Measurements from ENCODE around the gene RNF220.

The RNF220 gene

DNA sequence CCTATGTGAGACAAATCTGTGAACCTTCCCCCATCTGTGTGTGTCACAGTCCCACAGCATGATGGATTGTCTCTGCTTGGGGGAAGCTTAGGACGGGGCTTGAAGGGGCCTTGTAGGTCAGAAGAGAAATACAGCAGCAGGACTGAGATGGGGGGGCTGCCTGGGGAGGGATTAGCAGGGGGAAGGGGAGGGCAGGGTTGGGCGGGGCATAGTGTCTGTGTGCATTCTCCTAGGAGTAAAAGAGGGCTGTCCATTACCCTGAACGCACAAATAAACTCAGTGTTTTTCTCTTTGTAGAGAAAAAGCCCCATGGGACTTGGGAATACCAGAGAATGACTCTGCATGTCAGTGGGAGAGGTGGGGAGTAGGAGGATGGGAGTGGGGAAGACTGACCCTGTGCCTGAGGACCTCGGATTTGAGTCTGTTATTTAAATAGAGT, 16.4 kb downstream of the RNF220 start:
- TF ChIP-seq PPARA (CRISPR knock-in tag; IDR thresholded peaks at IDR 0.05; ENCODE audit: borderline replicate concordance) (no peak), GLIS3 (CRISPR knock-in tag; IDR thresholded peaks at IDR 0.05) (no peak), ISL1 (CRISPR knock-in tag; IDR thresholded peaks at IDR 0.05) (no peak), ESRRG (CRISPR knock-in tag; IDR thresholded peaks at IDR 0.05) (no peak), ZFP3 (CRISPR knock-in tag; IDR thresholded peaks at IDR 0.05) (no peak), CSRNP3 (CRISPR knock-in tag; IDR thresholded peaks at IDR 0.05) (no peak), ZC3H10 (CRISPR knock-in tag; IDR thresholded peaks at IDR 0.05) (no peak), TOX (CRISPR knock-in tag; IDR thresholded peaks at IDR 0.05; ENCODE audit: borderline replicate concordance) (no peak), RARB (CRISPR knock-in tag; IDR thresholded peaks at IDR 0.05) (no peak), ZNF70 (CRISPR knock-in tag; IDR thresholded peaks at IDR 0.05) (no peak), ZNF8 (CRISPR knock-in tag; IDR thresholded peaks at IDR 0.05) (no peak), CSDC2 (CRISPR knock-in tag; IDR thresholded peaks at IDR 0.05) (no peak)
- TF ChIP-seq, protein P1, sequence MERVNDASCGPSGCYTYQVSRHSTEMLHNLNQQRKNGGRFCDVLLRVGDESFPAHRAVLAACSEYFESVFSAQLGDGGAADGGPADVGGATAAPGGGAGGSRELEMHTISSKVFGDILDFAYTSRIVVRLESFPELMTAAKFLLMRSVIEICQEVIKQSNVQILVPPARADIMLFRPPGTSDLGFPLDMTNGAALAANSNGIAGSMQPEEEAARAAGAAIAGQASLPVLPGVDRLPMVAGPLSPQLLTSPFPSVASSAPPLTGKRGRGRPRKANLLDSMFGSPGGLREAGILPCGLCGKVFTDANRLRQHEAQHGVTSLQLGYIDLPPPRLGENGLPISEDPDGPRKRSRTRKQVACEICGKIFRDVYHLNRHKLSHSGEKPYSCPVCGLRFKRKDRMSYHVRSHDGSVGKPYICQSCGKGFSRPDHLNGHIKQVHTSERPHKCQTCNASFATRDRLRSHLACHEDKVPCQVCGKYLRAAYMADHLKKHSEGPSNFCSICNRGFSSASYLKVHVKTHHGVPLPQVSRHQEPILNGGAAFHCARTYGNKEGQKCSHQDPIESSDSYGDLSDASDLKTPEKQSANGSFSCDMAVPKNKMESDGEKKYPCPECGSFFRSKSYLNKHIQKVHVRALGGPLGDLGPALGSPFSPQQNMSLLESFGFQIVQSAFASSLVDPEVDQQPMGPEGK (CRISPR knock-in tag; IDR thresholded peaks at IDR 0.05; ENCODE audit: borderline replicate concordance) = no peak
- no peak for ATAC-seq

DNA sequence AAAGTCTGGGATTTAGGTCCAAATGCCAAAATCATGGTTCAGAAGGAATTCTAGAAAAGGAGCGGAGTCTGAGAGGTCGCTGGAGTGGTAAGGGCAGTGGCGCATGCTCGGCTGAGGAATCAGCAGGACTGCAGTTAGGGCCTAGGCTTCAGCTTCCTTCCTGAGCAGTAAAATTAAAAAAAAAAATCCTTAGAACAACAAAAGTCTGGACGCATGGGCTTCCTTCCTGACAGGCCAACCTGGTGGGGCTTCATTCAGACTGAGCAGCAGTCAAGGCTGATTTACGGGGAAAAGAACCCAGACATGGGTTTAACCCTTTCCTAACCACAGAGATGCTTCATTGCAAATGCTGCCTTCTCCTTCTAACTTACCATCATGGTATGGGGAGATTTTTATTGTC, 17.1 kb downstream of the RNF220 start:
- TF ChIP-seq CSRNP3 (CRISPR knock-in tag; IDR thresholded peaks at IDR 0.05) (no peak), GLIS3 (CRISPR knock-in tag; IDR thresholded peaks at IDR 0.05) (no peak), TCF4 (CRISPR knock-in tag; IDR thresholded peaks at IDR 0.05; ENCODE audit: borderline replicate concordance) (no peak), ARNTL (CRISPR knock-in tag; IDR thresholded peaks at IDR 0.05; ENCODE audit: borderline replicate concordance, low read depth) (no peak), CSDC2 (CRISPR knock-in tag; IDR thresholded peaks at IDR 0.05) (no peak), ZFP3 (CRISPR knock-in tag; IDR thresholded peaks at IDR 0.05) (no peak)
- no peak for ATAC-seq

DNA sequence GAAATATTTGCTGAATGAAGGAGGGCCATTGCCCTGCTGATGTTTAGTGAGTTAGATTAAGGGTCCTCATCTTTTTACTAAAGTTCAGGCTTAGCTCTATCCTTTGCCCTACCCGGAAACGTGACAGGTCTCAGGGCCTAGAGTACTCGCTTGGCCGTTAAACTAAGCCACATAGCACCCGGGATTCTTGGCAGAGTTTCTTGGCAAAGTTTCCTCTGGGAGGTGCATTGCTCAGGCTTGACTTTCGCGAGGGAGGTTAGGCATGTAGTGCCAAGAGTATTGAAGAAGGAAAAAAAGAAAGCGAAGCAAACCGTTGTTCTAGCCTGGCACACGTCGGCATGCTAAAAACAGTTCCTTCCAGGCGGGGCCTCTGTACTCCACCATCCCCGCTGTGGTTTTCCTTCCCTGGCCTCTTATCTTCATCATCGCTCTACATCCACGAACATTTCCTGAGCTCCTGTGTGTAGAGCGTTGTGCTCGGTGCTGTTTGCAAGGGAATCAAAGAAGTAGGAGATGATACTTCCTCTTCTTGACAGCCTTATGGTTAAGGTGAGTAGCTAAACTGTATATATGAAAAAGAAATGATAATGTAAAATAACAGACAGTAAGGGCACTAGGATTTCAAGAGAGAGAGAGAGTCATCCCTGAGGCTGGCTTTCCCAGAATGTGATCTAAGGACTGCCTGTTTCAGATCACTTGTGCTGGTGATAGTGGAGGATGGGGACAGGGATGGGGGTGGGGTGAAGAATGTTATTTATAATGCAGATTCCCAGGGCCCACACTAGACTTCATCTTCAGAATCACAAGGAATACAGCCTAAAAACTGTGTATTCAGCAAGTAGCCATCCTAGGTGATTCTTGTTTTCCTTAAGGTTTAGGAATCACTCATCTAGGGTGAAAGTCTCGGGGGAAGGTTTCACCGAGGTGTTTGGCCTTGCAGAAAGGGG, 18.8 kb downstream of the RNF220 start:
- peak; percentile 79 for ATAC-seq
- no peak for TF ChIP-seq ZNF8 (CRISPR knock-in tag; IDR thresholded peaks at IDR 0.05)
- TF ChIP-seq ZNF565 (CRISPR knock-in tag; conservative IDR thresholded peaks at IDR 0.05; ENCODE audit: low read depth) = no peak
- TF ChIP-seq, protein P2, sequence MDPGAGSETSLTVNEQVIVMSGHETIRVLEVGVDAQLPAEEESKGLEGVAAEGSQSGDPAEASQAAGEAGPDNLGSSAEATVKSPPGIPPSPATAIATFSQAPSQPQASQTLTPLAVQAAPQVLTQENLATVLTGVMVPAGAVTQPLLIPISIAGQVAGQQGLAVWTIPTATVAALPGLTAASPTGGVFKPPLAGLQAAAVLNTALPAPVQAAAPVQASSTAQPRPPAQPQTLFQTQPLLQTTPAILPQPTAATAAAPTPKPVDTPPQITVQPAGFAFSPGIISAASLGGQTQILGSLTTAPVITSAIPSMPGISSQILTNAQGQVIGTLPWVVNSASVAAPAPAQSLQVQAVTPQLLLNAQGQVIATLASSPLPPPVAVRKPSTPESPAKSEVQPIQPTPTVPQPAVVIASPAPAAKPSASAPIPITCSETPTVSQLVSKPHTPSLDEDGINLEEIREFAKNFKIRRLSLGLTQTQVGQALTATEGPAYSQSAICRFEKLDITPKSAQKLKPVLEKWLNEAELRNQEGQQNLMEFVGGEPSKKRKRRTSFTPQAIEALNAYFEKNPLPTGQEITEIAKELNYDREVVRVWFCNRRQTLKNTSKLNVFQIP (CRISPR knock-in tag; IDR thresholded peaks at IDR 0.05; ENCODE audit: borderline replicate concordance, low read depth) = no peak
- TF ChIP-seq, protein P3, sequence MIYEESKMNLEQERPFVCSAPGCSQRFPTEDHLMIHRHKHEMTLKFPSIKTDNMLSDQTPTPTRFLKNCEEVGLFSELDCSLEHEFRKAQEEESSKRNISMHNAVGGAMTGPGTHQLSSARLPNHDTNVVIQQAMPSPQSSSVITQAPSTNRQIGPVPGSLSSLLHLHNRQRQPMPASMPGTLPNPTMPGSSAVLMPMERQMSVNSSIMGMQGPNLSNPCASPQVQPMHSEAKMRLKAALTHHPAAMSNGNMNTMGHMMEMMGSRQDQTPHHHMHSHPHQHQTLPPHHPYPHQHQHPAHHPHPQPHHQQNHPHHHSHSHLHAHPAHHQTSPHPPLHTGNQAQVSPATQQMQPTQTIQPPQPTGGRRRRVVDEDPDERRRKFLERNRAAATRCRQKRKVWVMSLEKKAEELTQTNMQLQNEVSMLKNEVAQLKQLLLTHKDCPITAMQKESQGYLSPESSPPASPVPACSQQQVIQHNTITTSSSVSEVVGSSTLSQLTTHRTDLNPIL (CRISPR knock-in tag; IDR thresholded peaks at IDR 0.05; ENCODE audit: low read depth) = no peak
- TF ChIP-seq GLIS3 (CRISPR knock-in tag; IDR thresholded peaks at IDR 0.05) = no peak
- TF ChIP-seq ZFP3 (CRISPR knock-in tag; IDR thresholded peaks at IDR 0.05) = no peak
- TF ChIP-seq ZC3H10 (CRISPR knock-in tag; IDR thresholded peaks at IDR 0.05) = no peak
- no peak for TF ChIP-seq CSDC2 (CRISPR knock-in tag; IDR thresholded peaks at IDR 0.05)
- TF ChIP-seq TOX (CRISPR knock-in tag; IDR thresholded peaks at IDR 0.05; ENCODE audit: borderline replicate concordance) = no peak
- TF ChIP-seq TCF4 (CRISPR knock-in tag; IDR thresholded peaks at IDR 0.05; ENCODE audit: borderline replicate concordance) = no peak
- TF ChIP-seq PPARA (CRISPR knock-in tag; IDR thresholded peaks at IDR 0.05; ENCODE audit: borderline replicate concordance) = no peak
- TF ChIP-seq SNAI2 (CRISPR knock-in tag; IDR thresholded peaks at IDR 0.05) = no peak
- no peak for TF ChIP-seq RARB (CRISPR knock-in tag; IDR thresholded peaks at IDR 0.05)
- TF ChIP-seq TSHZ2 (CRISPR knock-in tag; IDR thresholded peaks at IDR 0.05) = no peak
- TF ChIP-seq BACH2 (CRISPR knock-in tag; IDR thresholded peaks at IDR 0.05; ENCODE audit: borderline replicate concordance) = no peak
- no peak for TF ChIP-seq ISL1 (CRISPR knock-in tag; IDR thresholded peaks at IDR 0.05)
- no peak for TF ChIP-seq ESRRG (CRISPR knock-in tag; IDR thresholded peaks at IDR 0.05)

Data from SK-N-SH treated with all-trans-retinoic acid at 6 μM for 48 hours (cell line).